HCT116 (cell line): ENCODE results near the gene MYO1B. TPM values are rescaled to one million over a fixed set of nuclear protein-coding genes. Genes with fewer than 3 reads are reported as not detected.

Experiments
- ATAC-seq: fragments of 200-7000 bp; cut with Tn5 transposase; 2 replicates; pipeline ENCODE4 v1.9.1; 2020; ENCODE audit warnings: mild to moderate bottlenecking, moderate library complexity
- BruUV-seq: library from RNA; stranded (reverse); fragments of 400-500 nt; replicated peaks from 2 replicates; lab custom pipeline; 2021; lab: Mats Ljungman, UMichigan
- CTCF ChIA-PET: fragments of 300-600 bp; sonication (Branson Sonifier 250); formaldehyde crosslinking; loops from one replicate; lab custom pipeline; 2021; ENCODE audit warnings: antibody characterized with exemption; lab: Charles Lee
- POLR2A ChIA-PET: fragments of 300-600, 350-600 bp; sonication (Branson Sonifier 250); formaldehyde crosslinking; loops from one replicate; lab custom pipeline; 2021; ENCODE audit warnings: antibody characterized with exemption; lab: Charles Lee
- RAD21 ChIA-PET, 2 experiments: fragments of 300-600 bp; sonication (Branson Sonifier 250); formaldehyde crosslinking; loops; one replicate each; lab custom pipeline; 2023; ENCODE audit warnings: low total read pairs in 2 of 2; ENCODE audit not compliant: uncharacterized antibody in 2 of 2, unreplicated experiment in 2 of 2, low non-redundant PET in 1 of 2; lab: Charles Lee
- DNase-seq: peaks from one replicate; pipeline ENCODE4 v3.0.0-alpha.2; 2010; ENCODE audit warnings: low read depth, low spot score
- H2AFZ ChIP-seq: fragments of 200-600 bp; shearing (Covaris generic), sonication (generic); 2 replicates; pipeline ENCODE4 v1.6.1; 2017; ENCODE audit warnings: low read depth, mixed run types, mixed read lengths, antibody characterized with exemption, low read length; ENCODE audit not compliant: poor library complexity, severe bottlenecking
- H3K27ac ChIP-seq: 2 replicates; pipeline ENCODE4 v1.5.1; 2012; ENCODE audit warnings: low read depth, low read length
- H3K27me3 ChIP-seq: fragments of 200-600 bp; sonication (generic); 2 replicates; pipeline ENCODE4 v1.6.1; 2016; ENCODE audit warnings: mixed run types, low read length, mixed read lengths; ENCODE audit not compliant: insufficient read depth
- H3K36me3 ChIP-seq, 2 experiments: fragments of 200-500 bp in 1 of 2; fragments of 200-600 bp in 1 of 2; sonication (Bioruptor generic) in 1 of 2; sonication (generic) in 1 of 2; 2 replicates each; pipeline versions ENCODE4 v1.5.1 to v1.6.1; 2014 to 2016; ENCODE audit warnings: low read length in 2 of 2, inconsistent platforms in 1 of 2, mixed read lengths in 1 of 2, mixed run types in 1 of 2; ENCODE audit not compliant: insufficient read depth in 2 of 2, control insufficient read depth in 1 of 2
- H3K4me1 ChIP-seq, 2 experiments: fragments of 200-600 bp in 1 of 2; sonication (generic) in 1 of 2; 2 replicates each; pipeline versions ENCODE4 v1.5.1 to v1.6.1; 2012 to 2017; ENCODE audit warnings: low read length in 2 of 2, inconsistent platforms in 1 of 2, mild to moderate bottlenecking in 1 of 2, mixed read lengths in 1 of 2, mixed run types in 1 of 2, moderate library complexity in 1 of 2; ENCODE audit not compliant: insufficient read depth in 2 of 2, control insufficient read depth in 1 of 2
- H3K4me2 ChIP-seq: fragments of 200-600 bp; sonication (generic); 2 replicates; pipeline ENCODE4 v1.6.1; 2017; ENCODE audit warnings: mixed run types, low read length, mixed read lengths
- H3K4me3 ChIP-seq, 2 experiments: fragments of 200-600 bp in 1 of 2; sonication (generic) in 1 of 2; replicated peaks in 1 of 2; 2 replicates each; pipeline ENCODE4 v1.5.1; 2011 to 2016; ENCODE audit warnings: low read length in 2 of 2, control low read depth in 1 of 2, low read depth in 1 of 2, mild to moderate bottlenecking in 1 of 2, mixed read lengths in 1 of 2, mixed run types in 1 of 2
- H3K79me2 ChIP-seq: fragments of 200-600 bp; sonication (generic); 2 replicates; pipeline ENCODE4 v1.6.1; 2017; ENCODE audit warnings: mild to moderate bottlenecking, mixed run types, low read length, moderate library complexity, mixed read lengths; ENCODE audit not compliant: insufficient read depth
- H3K9ac ChIP-seq: fragments of 200-600 bp; sonication (generic); 2 replicates; pipeline ENCODE4 v1.6.1; 2016; ENCODE audit warnings: low read length, mixed read lengths
- H3K9me2 ChIP-seq: fragments of 200-600 bp; sonication (generic), shearing (Covaris generic); 2 replicates; pipeline ENCODE4 v1.6.1; 2017; ENCODE audit warnings: mixed run types, mild to moderate bottlenecking, moderate library complexity; ENCODE audit not compliant: insufficient read depth
- H3K9me3 ChIP-seq, 2 experiments: fragments of 200-500 bp in 1 of 2; fragments of 200-600 bp in 1 of 2; sonication (Bioruptor generic) in 1 of 2; sonication (generic) in 1 of 2; 2 replicates each; pipeline ENCODE4 v1.6.1; 2014 to 2017; ENCODE audit warnings: low read length in 2 of 2, mixed read lengths in 2 of 2, inconsistent platforms in 1 of 2, low read depth in 1 of 2, mild to moderate bottlenecking in 1 of 2, mixed run types in 1 of 2, moderate library complexity in 1 of 2; ENCODE audit not compliant: control insufficient read depth in 1 of 2, insufficient read depth in 1 of 2
- H4K20me1 ChIP-seq: fragments of 200-600 bp; sonication (generic), shearing (Covaris generic); 2 replicates; pipeline ENCODE4 v1.6.1; 2017; ENCODE audit warnings: mixed run types, mild to moderate bottlenecking, moderate library complexity; ENCODE audit not compliant: insufficient read depth
- ATF3 ChIP-seq: IDR thresholded peaks from 2 replicates; pipeline ENCODE4 v1.6.1; 2012
- CBX3 ChIP-seq: IDR thresholded peaks from 2 replicates; pipeline ENCODE4 v1.6.1; 2012; ENCODE audit warnings: low read depth
- CEBPB ChIP-seq: IDR thresholded peaks from 2 replicates; pipeline ENCODE4 v1.6.1; 2012; ENCODE audit warnings: low read depth
- EGR1 ChIP-seq: IDR thresholded peaks from 2 replicates; pipeline ENCODE4 v1.6.1; 2012; ENCODE audit warnings: low read depth
- ELF1 ChIP-seq: IDR thresholded peaks from 2 replicates; pipeline ENCODE4 v1.6.1; 2012; ENCODE audit warnings: low read depth, borderline replicate concordance
- EZH2phosphoT487 ChIP-seq: fragments of 200-600 bp; IDR thresholded peaks from 2 replicates; pipeline ENCODE4 v1.6.1; 2018; ENCODE audit warnings: antibody characterized with exemption, borderline replicate concordance
- FOSL1 ChIP-seq: IDR thresholded peaks from 2 replicates; pipeline ENCODE4 v1.6.1; 2012; ENCODE audit warnings: low read depth
- JUND ChIP-seq: IDR thresholded peaks from 2 replicates; pipeline ENCODE4 v1.6.1; 2012
- MAX ChIP-seq: IDR thresholded peaks from 2 replicates; pipeline ENCODE4 v1.6.1; 2012
- POLR2A ChIP-seq: IDR thresholded peaks from 2 replicates; pipeline ENCODE4 v1.7.0; 2011; ENCODE audit warnings: borderline replicate concordance; ENCODE audit not compliant: insufficient read depth, insufficient read length; ENCODE audit errors: extremely low read depth
- REST ChIP-seq: IDR thresholded peaks from 2 replicates; pipeline ENCODE4 v1.6.1; 2012; ENCODE audit warnings: low read depth
- SIN3A ChIP-seq: IDR thresholded peaks from 2 replicates; pipeline ENCODE4 v1.6.1; 2012; ENCODE audit warnings: low read depth
- SP1 ChIP-seq: IDR thresholded peaks from 2 replicates; pipeline ENCODE4 v1.6.1; 2012; ENCODE audit warnings: low read depth
- SRF ChIP-seq: IDR thresholded peaks from 2 replicates; pipeline ENCODE4 v1.6.1; 2012; ENCODE audit warnings: low read depth
- YY1 ChIP-seq: IDR thresholded peaks from 2 replicates; pipeline ENCODE4 v1.6.1; 2011; ENCODE audit warnings: low read length, low read depth, moderate library complexity, mild to moderate bottlenecking; ENCODE audit not compliant: insufficient replicate concordance; ENCODE audit errors: extremely low read depth
- ZNF274 ChIP-seq: fragments of 200-500 bp; sonication (Bioruptor generic); IDR thresholded peaks from 2 replicates; pipeline ENCODE4 v1.6.1; 2014; ENCODE audit warnings: mild to moderate bottlenecking, low read depth, low read length, inconsistent platforms
- intact Hi-C: fragments of 100-400 bp; cut with micrococcal nuclease; formaldehyde crosslinking; loops from 2 replicates; pipeline ENCODE4 v1.10.0; 2022
- total RNA-seq: library from RNA; stranded (reverse); gene quantifications from one replicate; pipeline ENCODE4 v1.2.1, GENCODE V29; 2021; ENCODE audit not compliant: unreplicated experiment

Gene MYO1B
- total RNA-seq, 1 experiment from 2014 or later: 51.7 TPM

- Histone ChIP-seq H3K27ac (no peak overlapping the region), H3K4me3 (no peak overlapping the region), H3K4me2 (no peak overlapping the region), H3K79me2 (no peaks in the 10 kb centered on the region), H3K36me3 (peaks cover 8 to 27% of the 10 kb centered on the region in 2 experiments; a peak in 3 of 4 replicates), H4K20me1 (no peaks in the 10 kb centered on the region), H3K4me1 (no peaks in the 10 kb centered on the region), H2AFZ (no peak overlapping the region), H3K9me2 (no peaks in the 10 kb centered on the region), H3K9me3 (no peaks in the 10 kb centered on the region), H3K9ac (no peak overlapping the region), H3K27me3 (no peaks in the 10 kb centered on the region)
- no peak for DNase-seq
- ChIA-PET RAD21 (no interaction called here), CTCF (no interaction called here), POLR2A (no interaction called here)
- BruUV-seq: no TSS peak
- TF ChIP-seq CEBPB (no peak), MAX (no peak), ELF1 (no peak), SP1 (no peak), ZNF274 (no peak)
- no peak for ATAC-seq
- intact Hi-C loops: no loop called here
These were observed 160.3 kb downstream of the MYO1B start for GRCh38 chr2:191405546-191405945.

- intact Hi-C loops: no loop called here
- no TSS peak for BruUV-seq
- H4K20me1 ChIP-seq: no peaks in the 10 kb centered on the region
- RAD21 ChIA-PET: no interaction called here
- no peak overlapping the region for H3K4me2 ChIP-seq
- H3K79me2 ChIP-seq: no peaks in the 10 kb centered on the region
- H3K4me3 ChIP-seq: no peak overlapping the region
- CTCF ChIA-PET: no interaction called here
- no peaks in the 10 kb centered on the region for H3K27me3 ChIP-seq
- TF ChIP-seq ZNF274 (no peak), REST (no peak), EZH2phosphoT487 (no peak), FOSL1 (no peak), SRF (no peak), POLR2A (no peak), ATF3 (no peak), SP1 (no peak), CBX3 (no peak), EGR1 (no peak), YY1 (no peak), JUND (no peak), CEBPB (no peak), SIN3A (no peak)
- TF ChIP-seq, all 23 proteins: peak for 0
- DNase-seq (no peak), ATAC-seq (no peak)
- no peaks in the 10 kb centered on the region for H3K4me1 ChIP-seq
- no peaks in the 10 kb centered on the region for H3K9me2 ChIP-seq
- no peak overlapping the region for H3K9ac ChIP-seq
- POLR2A ChIA-PET: no interaction called here
- peaks cover 15 to 33% of the 10 kb centered on the region in 2 experiments for H3K36me3 ChIP-seq
- no peak overlapping the region for H3K27ac ChIP-seq
- no peaks in the 10 kb centered on the region for H3K9me3 ChIP-seq
- no peak overlapping the region for H2AFZ ChIP-seq
These were observed 165.6 kb downstream of the MYO1B start for GRCh38 chr2:191410646-191411436.
